Naive thymus-derived CD4-positive, alpha-beta T cell (primary cell): ENCODE measurements around the gene MRPL40. TPM values are rescaled to one million over a fixed set of nuclear protein-coding genes. Genes with fewer than 3 reads are reported as not detected.

Source experiments
- ATAC-seq: fragments of 150-1000 bp; cut with Tn5 transposase; 2 replicates; pipeline ENCODE4 v1.10.0; 2021; ENCODE audit warnings: mild to moderate bottlenecking, moderate library complexity
- CTCF ChIA-PET: fragments of 350-600 bp; sonication (Branson Sonifier 250); formaldehyde crosslinking; loops from one replicate; lab custom pipeline; 2021; ENCODE audit warnings: antibody characterized with exemption; lab: Charles Lee
- POLR2A ChIA-PET: fragments of 350-600 bp; sonication (Branson Sonifier 250); formaldehyde crosslinking; loops from one replicate; lab custom pipeline; 2021; ENCODE audit warnings: antibody characterized with exemption, inconsistent platforms; lab: Charles Lee
- DNase-seq, 9 donors: peaks; one replicate each; pipeline versions ENCODE4 v3.0.0 to v3.0.0-alpha.2; 2020 to 2022; ENCODE audit warnings: mixed read lengths in 1 of 9
- H3K27ac ChIP-seq: one replicate; pipeline ENCODE4 v1.7.0; 2013; ENCODE audit warnings: mild to moderate bottlenecking, low read depth, low read length, moderate library complexity
- H3K27me3 ChIP-seq, 2 donors: one replicate each; pipeline ENCODE4 v1.7.0; 2013; ENCODE audit warnings: low read length in 2 of 2, mild to moderate bottlenecking in 2 of 2, moderate library complexity in 2 of 2; ENCODE audit not compliant: control insufficient read depth in 2 of 2, insufficient read depth in 2 of 2
- H3K36me3 ChIP-seq, 3 experiments: 1 replicate in 2 of 3; 2 replicates in 1 of 3; pipeline ENCODE4 v1.7.0; 2013; ENCODE audit warnings: low read length in 3 of 3, mild to moderate bottlenecking in 3 of 3, moderate library complexity in 1 of 3; ENCODE audit not compliant: insufficient read depth in 3 of 3, control insufficient read depth in 2 of 3
- H3K4me1 ChIP-seq, 2 donors: one replicate each; pipeline ENCODE4 v1.7.0; 2013; ENCODE audit warnings: low read length in 2 of 2, mild to moderate bottlenecking in 2 of 2, moderate library complexity in 1 of 2; ENCODE audit not compliant: control insufficient read depth in 2 of 2, insufficient read depth in 2 of 2
- H3K4me3 ChIP-seq: 2 replicates; pipeline ENCODE4 v1.7.0; 2013; ENCODE audit warnings: mild to moderate bottlenecking, low read length
- H3K9me3 ChIP-seq, 3 experiments: 1 replicate in 2 of 3; 2 replicates in 1 of 3; pipeline ENCODE4 v1.7.0; 2013; ENCODE audit warnings: low read length in 3 of 3; ENCODE audit not compliant: control insufficient read depth in 2 of 3
- H3K27ac Mint-ChIP-seq, 9 donors: one replicate each; pipeline ENCODE4 v1.8.0; 2020 to 2022; ENCODE audit warnings: mixed read lengths in 9 of 9, mild to moderate bottlenecking in 8 of 9, moderate library complexity in 5 of 9, inconsistent platforms in 2 of 9
- H3K27me3 Mint-ChIP-seq, 5 donors: one replicate each; pipeline ENCODE4 v1.8.0; 2021 to 2022; ENCODE audit warnings: mixed read lengths in 5 of 5, mild to moderate bottlenecking in 1 of 5
- H3K36me3 Mint-ChIP-seq, 5 donors: one replicate each; pipeline ENCODE4 v1.8.0; 2020 to 2022; ENCODE audit warnings: mixed read lengths in 5 of 5, mild to moderate bottlenecking in 3 of 5, inconsistent platforms in 1 of 5
- H3K4me1 Mint-ChIP-seq, 7 donors: one replicate each; pipeline ENCODE4 v1.8.0; 2020 to 2022; ENCODE audit warnings: mixed read lengths in 7 of 7, mild to moderate bottlenecking in 3 of 7, inconsistent platforms in 1 of 7
- H3K4me3 Mint-ChIP-seq, 10 donors: one replicate each; pipeline ENCODE4 v1.8.0; 2020 to 2022; ENCODE audit warnings: mild to moderate bottlenecking in 10 of 10, mixed read lengths in 10 of 10, moderate library complexity in 6 of 10, inconsistent platforms in 2 of 10
- H3K9me3 Mint-ChIP-seq, 11 donors: one replicate each; pipeline ENCODE4 v1.8.0; 2020 to 2022; ENCODE audit warnings: mixed read lengths in 11 of 11, mild to moderate bottlenecking in 4 of 11, inconsistent platforms in 1 of 11, moderate library complexity in 1 of 11
- intact Hi-C, 2 donors: fragments of 100-400 bp; cut with micrococcal nuclease; formaldehyde crosslinking; loops; one replicate each; pipeline ENCODE4 v1.15.1; 2023
- polyA plus RNA-seq, 2 donors: library from polyadenylated mRNA; unstranded; fragments of 300-500 nt; fragmentation: Illumina TruSeq; gene quantifications; one replicate each; pipeline ENCODE4 v1.2.3, GENCODE V29; 2021
- total RNA-seq, 6 experiments: library from RNA in 5 of 6; stranded (reverse) in 5 of 6; gene quantifications; 1 replicate in 5 of 6; 2 replicates in 1 of 6; pipeline ENCODE4 v1.2.3 and lab custom pipeline; 2021 to 2026

MRPL40 gene
- total and polyA plus RNA-seq, 7 experiments from 2014 or later, result 11.5 to 72.1 (median 17.2) TPM

DNA sequence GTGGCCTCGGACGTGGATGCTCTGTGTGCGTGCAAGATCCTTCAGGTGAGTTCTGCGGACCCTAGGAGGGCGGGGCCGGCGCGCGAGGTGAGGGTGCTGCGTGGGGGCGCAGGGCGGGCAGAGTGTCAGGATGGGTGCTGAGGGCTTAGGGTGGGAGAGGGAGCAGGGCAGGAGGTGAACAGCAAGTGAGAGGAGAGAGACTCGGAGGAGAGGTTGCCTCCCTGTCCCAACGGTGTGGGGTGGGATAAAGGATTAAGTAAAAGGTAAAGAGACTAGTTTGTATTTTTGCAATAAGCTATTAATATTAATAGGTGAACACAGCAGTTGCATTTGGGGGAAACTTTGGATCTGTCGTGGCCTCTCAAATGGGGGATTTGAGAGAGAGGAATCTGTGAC is 47.8 kb downstream of the MRPL40 start:
- Mint-ChIP-seq H3K9me3 (peaks cover 0 to 3% (median 0%) of the 10 kb centered on the region in 11 donors), H3K27ac (peak overlapping the region in 7 of 9 donors; percentile 70 to 100 (median 99)), H3K36me3 (peaks cover 0 to 6% (median 0%) of the 10 kb centered on the region in 5 donors), H3K4me3 (peak overlapping the region; percentile 80 to 98 (median 92)), H3K4me1 (peaks cover 23 to 41% (median 32%) of the 10 kb centered on the region in 7 donors), H3K27me3 (no peaks in the 10 kb centered on the region)
- H3K27ac ChIP-seq, result peak overlapping the region; percentile 96
- peaks cover 0 to 5% (median 2%) of the 10 kb centered on the region in 3 experiments for H3K36me3 ChIP-seq
- H3K4me3 ChIP-seq, result peak overlapping the region; percentile 85
- intact Hi-C loops, result loop anchor here in 1 of 2 donors (5.0 kb wide), 1 partner anchor 152 kb away; no protein-coding TSS in a partner anchor
- no peaks in the 10 kb centered on the region for H3K9me3 ChIP-seq
- CTCF ChIA-PET, result interaction anchor here (0.6 to 0.9 kb wide), 2 partner anchors 35 to 116 kb away, joined by 3 read pairs; no protein-coding TSS in a partner anchor
- H3K27me3 ChIP-seq, result no peaks in the 10 kb centered on the region
- no peak for ATAC-seq
- no peak for DNase-seq
- POLR2A ChIA-PET, result interaction anchor here (0.9 to 1.9 kb wide), 13 partner anchors 10 to 372 kb away, joined by 3 to 7 read pairs (median 4); partner anchors contain the start of genes C22orf39, HIRA and MRPL40
- peaks cover 17 to 19% of the 10 kb centered on the region in 2 donors for H3K4me1 ChIP-seq

DNA sequence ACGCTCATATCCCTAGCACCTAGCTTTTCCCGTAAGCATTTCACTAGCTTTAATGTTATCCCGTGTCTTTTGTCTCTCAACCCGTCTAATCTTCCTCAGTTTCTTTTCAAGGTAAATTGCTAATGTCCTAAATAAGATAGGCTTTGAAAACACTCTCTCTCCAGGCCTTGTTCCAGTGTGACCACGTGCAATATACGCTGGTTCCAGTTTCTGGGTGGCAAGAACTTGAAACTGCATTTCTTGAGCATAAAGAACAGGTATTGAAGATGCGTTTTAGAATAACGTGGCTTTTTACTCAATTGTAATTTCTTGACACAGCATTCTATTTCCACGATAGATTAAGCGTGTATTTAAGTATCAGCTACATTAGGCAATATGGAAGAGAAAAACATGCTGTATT is 48.4 kb downstream of the MRPL40 start:
- Histone ChIP-seq H3K4me3 (no peak overlapping the region), H3K36me3 (peaks cover 0 to 4% (median 0%) of the 10 kb centered on the region in 3 experiments), H3K4me1 (peaks cover 16 to 18% of the 10 kb centered on the region in 2 donors), H3K27ac (no peak overlapping the region), H3K9me3 (no peaks in the 10 kb centered on the region), H3K27me3 (no peaks in the 10 kb centered on the region)
- POLR2A ChIA-PET, result interaction anchor here (1.5 to 1.9 kb wide), 3 partner anchors 9 to 53 kb away, joined by 3 to 6 read pairs (median 4); no protein-coding TSS in a partner anchor
- H3K4me1 Mint-ChIP-seq, result peaks cover 18 to 38% (median 25%) of the 10 kb centered on the region in 7 donors
- peak overlapping the region in 2 of 9 donors; percentile 99 for H3K27ac Mint-ChIP-seq
- peaks cover 0 to 5% (median 0%) of the 10 kb centered on the region in 11 donors for H3K9me3 Mint-ChIP-seq
- intact Hi-C loops, result loop anchor here in 1 of 2 donors (5.0 kb wide), 1 partner anchor 152 kb away; no protein-coding TSS in a partner anchor
- ATAC-seq (no peak), DNase-seq (no peak)
- peak overlapping the region in 9 of 10 donors; percentile 80 to 98 (median 93) for H3K4me3 Mint-ChIP-seq
- CTCF ChIA-PET, result interaction anchor here (0.6 kb wide), 1 partner anchor 33 kb away, joined by 3 read pairs; no protein-coding TSS in a partner anchor
- no peaks in the 10 kb centered on the region for H3K27me3 Mint-ChIP-seq
- peaks cover 0 to 6% (median 0%) of the 10 kb centered on the region in 5 donors for H3K36me3 Mint-ChIP-seq

DNA sequence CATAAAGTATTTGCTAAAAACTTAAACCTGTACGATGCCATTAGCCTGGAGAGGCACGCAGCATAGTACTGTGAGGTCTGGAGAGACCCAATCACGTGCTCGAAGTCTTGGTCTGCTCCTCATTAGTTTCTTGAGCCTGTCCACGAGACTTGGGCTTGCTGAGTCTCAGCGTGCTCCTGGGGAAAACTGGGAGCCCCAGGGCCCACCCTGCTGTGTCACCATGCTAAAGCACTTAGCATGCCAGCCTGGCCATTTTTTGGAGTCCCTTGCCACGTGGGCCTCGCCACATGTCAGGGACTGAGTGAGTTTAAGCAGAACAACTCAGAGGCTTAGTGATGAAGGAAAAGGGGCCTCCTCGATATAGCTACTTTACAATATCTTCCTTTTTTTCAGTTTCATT is 50.0 kb downstream of the MRPL40 start:
- ChIA-PET CTCF (interaction anchor here (0.6 kb wide), 1 partner anchor 8 kb away, joined by 4 read pairs; no protein-coding TSS in a partner anchor), POLR2A (no interaction called here)
- ATAC-seq (no peak), DNase-seq (no peak)
- no peak overlapping the region for H3K27ac ChIP-seq
- peaks cover 11 to 30% (median 16%) of the 10 kb centered on the region in 7 donors for H3K4me1 Mint-ChIP-seq
- peaks cover 0 to 4% (median 0%) of the 10 kb centered on the region in 3 experiments for H3K36me3 ChIP-seq
- no peaks in the 10 kb centered on the region for H3K9me3 ChIP-seq
- peaks cover 7 to 9% of the 10 kb centered on the region in 2 donors for H3K4me1 ChIP-seq
- H3K27me3 Mint-ChIP-seq, result no peaks in the 10 kb centered on the region
- no peaks in the 10 kb centered on the region for H3K27me3 ChIP-seq
- peaks cover 0 to 5% (median 0%) of the 10 kb centered on the region in 11 donors for H3K9me3 Mint-ChIP-seq
- H3K27ac Mint-ChIP-seq, result no peak overlapping the region
- H3K36me3 Mint-ChIP-seq, result peaks cover 0 to 6% (median 0%) of the 10 kb centered on the region in 5 donors
- no peak overlapping the region for H3K4me3 Mint-ChIP-seq
- H3K4me3 ChIP-seq, result no peak overlapping the region
- intact Hi-C loops, result loop anchor here in 1 of 2 donors (5.0 kb wide), 1 partner anchor 150 kb away; no protein-coding TSS in a partner anchor

DNA sequence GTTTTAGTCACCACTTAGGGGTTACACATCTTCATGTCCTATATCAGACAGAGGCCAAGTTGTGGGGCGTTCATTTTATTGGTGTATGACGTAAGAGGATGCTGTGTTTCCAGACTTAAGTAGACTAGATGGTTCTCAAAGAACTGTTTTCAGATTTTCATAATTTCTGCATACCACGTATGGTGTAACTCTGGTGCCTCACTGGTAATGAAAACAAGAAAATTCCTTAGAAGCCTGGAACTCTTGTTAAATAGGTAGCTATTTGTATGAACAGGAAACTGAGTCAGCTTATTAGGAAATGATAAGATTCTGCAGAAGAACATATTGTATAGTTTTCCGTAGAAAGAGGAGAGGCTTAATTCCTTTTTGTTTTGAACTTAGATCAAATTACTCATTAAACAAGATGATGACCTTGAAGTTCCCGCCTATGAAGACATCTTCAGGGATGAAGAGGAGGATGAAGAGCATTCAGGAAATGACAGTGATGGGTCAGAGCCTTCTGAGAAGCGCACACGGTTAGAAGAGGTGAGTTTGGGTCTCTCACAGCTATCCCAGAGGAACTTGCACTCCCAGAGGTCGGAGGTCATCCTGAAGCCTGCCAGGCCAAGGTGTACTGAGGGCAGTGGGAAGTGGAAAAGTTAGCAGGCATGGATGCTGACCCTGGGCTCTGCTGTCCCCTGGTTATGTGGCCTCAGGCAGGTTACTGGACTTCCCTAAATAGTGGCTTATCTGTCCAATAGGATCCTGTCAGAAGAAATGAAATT is 51.3 kb downstream of the MRPL40 start:
- H3K4me3 Mint-ChIP-seq, result no peak overlapping the region
- DNase-seq (no peak), ATAC-seq (no peak)
- H3K9me3 ChIP-seq, result no peaks in the 10 kb centered on the region
- no peaks in the 10 kb centered on the region for H3K27me3 Mint-ChIP-seq
- H3K9me3 Mint-ChIP-seq, result peaks cover 0 to 5% (median 0%) of the 10 kb centered on the region in 11 donors
- peaks cover 0 to 20% (median 9%) of the 10 kb centered on the region in 7 donors for H3K4me1 Mint-ChIP-seq
- intact Hi-C loops, result loop anchor here in 1 of 2 donors (5.0 kb wide), 1 partner anchor 149 kb away; no protein-coding TSS in a partner anchor
- no peak overlapping the region for H3K27ac Mint-ChIP-seq
- H3K4me3 ChIP-seq, result no peak overlapping the region
- ChIA-PET CTCF (no interaction called here), POLR2A (no interaction called here)
- H3K36me3 ChIP-seq, result peaks cover 0 to 1% (median 0%) of the 10 kb centered on the region in 3 experiments
- H3K36me3 Mint-ChIP-seq, result peaks cover 0 to 6% (median 0%) of the 10 kb centered on the region in 5 donors
- H3K4me1 ChIP-seq, result no peaks in the 10 kb centered on the region
- no peak overlapping the region for H3K27ac ChIP-seq
- no peaks in the 10 kb centered on the region for H3K27me3 ChIP-seq

Other genes starting within 250 kb of the MRPL40 start
- 1 to 10 TPM in 3 of 5 experiments, under 1 TPM in 2; 0.22 to 3.1 (median 1.4) TPM for gene CLTCL1, start 140.8 kb upstream of the MRPL40 start, total RNA-seq
- 1 to 10 TPM in 1 of 2 donors, under 1 TPM in 1; 0.95 to 1.2 TPM for gene CLTCL1, start 140.8 kb upstream of the MRPL40 start, polyA plus RNA-seq
- 10 to 100 TPM; 21.2 to 42.3 (median 29.2) TPM for gene HIRA, start 812 bp upstream of the MRPL40 start, total RNA-seq
- 1 to 10 TPM; 2.8 to 4.9 TPM for gene HIRA, start 812 bp upstream of the MRPL40 start, polyA plus RNA-seq
- 10 to 100 TPM; 34.2 to 44.9 (median 36.8) TPM for gene C22orf39, start 15.2 kb downstream of the MRPL40 start, total RNA-seq
- 10 to 100 TPM; 51.8 to 58.0 TPM for gene C22orf39, start 15.2 kb downstream of the MRPL40 start, polyA plus RNA-seq
- 10 to 100 TPM; 46.8 to 84.8 (median 66.9) TPM for gene UFD1, start 46.6 kb downstream of the MRPL40 start, total RNA-seq
- 10 to 100 TPM; 78.7 to 87.8 TPM for gene UFD1, start 46.6 kb downstream of the MRPL40 start, polyA plus RNA-seq
- gene CDC45, start 47.4 kb downstream of the MRPL40 start, total RNA-seq, result 10 to 100 TPM in 1 of 5 experiments, 1 to 10 TPM in 1, under 1 TPM in 3; 0.35 to 57.7 (median 0.85) TPM
- gene CDC45, start 47.4 kb downstream of the MRPL40 start, polyA plus RNA-seq, result 1 to 10 TPM in 1 of 2 donors, under 1 TPM in 1; 0.45 to 1.7 TPM
- gene CLDN5, start 91.9 kb downstream of the MRPL40 start, total RNA-seq, result 1 to 10 TPM in 2 of 5 experiments, not detected in 3; 1.7 to 2.0 TPM
- gene CLDN5, start 91.9 kb downstream of the MRPL40 start, polyA plus RNA-seq, result 10 to 100 TPM in 1 of 2 donors, 1 to 10 TPM in 1; 6.7 to 11.7 TPM